ENCODE results near the gene ATXN7L3. TPM values are rescaled to one million over a fixed set of nuclear protein-coding genes. Genes with fewer than 3 reads are reported as not detected.
A peak's percentile ranks its signal among the peaks of the same experiment; 100 is the strongest.

ATXN7L3 gene
- total and polyA plus RNA-seq, 2 donors from 2014 or later, result 20.0 to 64.8 TPM

DNA sequence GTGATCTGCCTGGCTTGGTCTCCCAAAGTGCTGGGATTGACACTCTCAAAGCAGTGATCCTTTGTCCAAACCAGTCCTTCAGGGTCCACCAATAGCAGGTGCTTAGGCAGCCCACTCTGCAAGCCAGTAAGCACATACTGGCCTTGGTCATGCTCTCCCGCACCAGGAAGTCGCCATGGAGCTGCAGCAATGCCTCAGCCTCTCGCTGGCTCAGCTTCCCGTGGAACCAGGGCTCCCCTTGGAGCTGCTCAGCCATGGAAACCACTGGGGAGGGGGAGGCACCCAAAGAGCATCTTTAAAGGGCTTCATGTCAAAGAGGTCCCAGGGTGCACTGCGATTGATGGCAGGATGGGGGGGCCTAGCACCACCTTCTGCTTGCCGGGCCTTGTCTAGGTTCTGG lies 29.4 kb upstream of the ATXN7L3 start:
- no peaks in the 10 kb centered on the region for H3K4me1 ChIP-seq (ENCODE audit: control insufficient read depth in 2 of 3, insufficient read depth in 2 of 3, low read depth in 1 of 3, low read length in 3 of 3)
- no peak overlapping the region for H3K4me3 ChIP-seq (ENCODE audit: low read length in 3 of 3)
- intact Hi-C loops (cut with DNase I), result no loop called here
- peak in 3 of 5 donors; percentile 43 to 60 (median 43) for DNase-seq
- H3K9me3 ChIP-seq (ENCODE audit: control insufficient read depth in 2 of 3, insufficient read depth in 1 of 3, low read length in 3 of 3), result no peaks in the 10 kb centered on the region
- H3K27ac ChIP-seq (ENCODE audit: low read depth in 2 of 2, low read length in 2 of 2), result no peak overlapping the region
- no peak for FAIRE-seq
- no peaks in the 10 kb centered on the region for H3K27me3 ChIP-seq (ENCODE audit: control insufficient read depth, insufficient read depth, low read length)
- TF ChIP-seq, protein P1, sequence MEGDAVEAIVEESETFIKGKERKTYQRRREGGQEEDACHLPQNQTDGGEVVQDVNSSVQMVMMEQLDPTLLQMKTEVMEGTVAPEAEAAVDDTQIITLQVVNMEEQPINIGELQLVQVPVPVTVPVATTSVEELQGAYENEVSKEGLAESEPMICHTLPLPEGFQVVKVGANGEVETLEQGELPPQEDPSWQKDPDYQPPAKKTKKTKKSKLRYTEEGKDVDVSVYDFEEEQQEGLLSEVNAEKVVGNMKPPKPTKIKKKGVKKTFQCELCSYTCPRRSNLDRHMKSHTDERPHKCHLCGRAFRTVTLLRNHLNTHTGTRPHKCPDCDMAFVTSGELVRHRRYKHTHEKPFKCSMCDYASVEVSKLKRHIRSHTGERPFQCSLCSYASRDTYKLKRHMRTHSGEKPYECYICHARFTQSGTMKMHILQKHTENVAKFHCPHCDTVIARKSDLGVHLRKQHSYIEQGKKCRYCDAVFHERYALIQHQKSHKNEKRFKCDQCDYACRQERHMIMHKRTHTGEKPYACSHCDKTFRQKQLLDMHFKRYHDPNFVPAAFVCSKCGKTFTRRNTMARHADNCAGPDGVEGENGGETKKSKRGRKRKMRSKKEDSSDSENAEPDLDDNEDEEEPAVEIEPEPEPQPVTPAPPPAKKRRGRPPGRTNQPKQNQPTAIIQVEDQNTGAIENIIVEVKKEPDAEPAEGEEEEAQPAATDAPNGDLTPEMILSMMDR (IDR thresholded peaks at IDR 0.05; ENCODE audit: borderline replicate concordance, extremely low read depth, insufficient read depth), result no peak
- H3K9ac ChIP-seq (ENCODE audit: low read length in 3 of 3), result no peak overlapping the region
- H3K36me3 ChIP-seq (ENCODE audit: control insufficient read depth in 2 of 3, insufficient read depth in 3 of 3, low read length in 3 of 3), result no peaks in the 10 kb centered on the region

DNA sequence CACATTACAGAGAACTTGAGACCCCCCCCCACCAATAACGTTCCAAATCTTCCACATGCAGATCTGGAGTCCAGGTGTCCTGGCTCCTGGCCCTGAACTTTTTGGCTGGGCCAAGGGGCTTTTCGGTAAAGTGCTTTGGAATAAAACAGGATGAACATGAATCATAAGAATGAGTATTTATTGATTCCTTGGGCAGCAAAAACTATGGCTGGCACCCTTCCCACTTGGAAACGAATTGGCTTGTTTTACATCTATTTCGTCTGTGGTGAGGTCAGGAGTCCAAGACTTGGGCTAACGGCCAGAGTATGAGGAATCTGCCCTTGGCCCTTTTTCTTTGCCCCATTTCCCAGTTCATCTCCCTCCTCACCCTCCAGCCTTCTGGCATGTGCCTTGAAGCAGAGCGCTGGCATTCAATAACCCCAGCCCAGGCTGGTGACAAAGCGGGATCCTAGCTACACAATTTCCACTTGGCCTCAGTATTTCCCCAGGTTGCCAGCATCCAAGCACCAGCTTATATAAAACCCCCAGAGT lies 23.9 kb upstream of the ATXN7L3 start:
- peak in 1 of 5 donors; percentile 26 for DNase-seq
- Histone ChIP-seq H3K4me1 (ENCODE audit: control insufficient read depth in 2 of 3, insufficient read depth in 2 of 3, low read depth in 1 of 3, low read length in 3 of 3) (peaks cover 2 to 13% (median 12%) of the 10 kb centered on the region in 3 donors), H3K9ac (ENCODE audit: low read length in 3 of 3) (peak overlapping the region in 1 of 3 donors; percentile 91), H3K4me3 (ENCODE audit: low read length in 3 of 3) (no peak overlapping the region), H3K27me3 (ENCODE audit: control insufficient read depth, insufficient read depth, low read length) (no peaks in the 10 kb centered on the region), H3K9me3 (ENCODE audit: control insufficient read depth in 2 of 3, insufficient read depth in 1 of 3, low read length in 3 of 3) (no peaks in the 10 kb centered on the region), H3K27ac (ENCODE audit: low read depth in 2 of 2, low read length in 2 of 2) (peak overlapping the region in 1 of 2 donors; percentile 88), H3K36me3 (ENCODE audit: control insufficient read depth in 2 of 3, insufficient read depth in 3 of 3, low read length in 3 of 3) (no peaks in the 10 kb centered on the region)
- intact Hi-C loops (cut with DNase I), result no loop called here
- FAIRE-seq, result no peak
- TF ChIP-seq, protein P1 (IDR thresholded peaks at IDR 0.05; ENCODE audit: borderline replicate concordance, extremely low read depth, insufficient read depth), result no peak

DNA sequence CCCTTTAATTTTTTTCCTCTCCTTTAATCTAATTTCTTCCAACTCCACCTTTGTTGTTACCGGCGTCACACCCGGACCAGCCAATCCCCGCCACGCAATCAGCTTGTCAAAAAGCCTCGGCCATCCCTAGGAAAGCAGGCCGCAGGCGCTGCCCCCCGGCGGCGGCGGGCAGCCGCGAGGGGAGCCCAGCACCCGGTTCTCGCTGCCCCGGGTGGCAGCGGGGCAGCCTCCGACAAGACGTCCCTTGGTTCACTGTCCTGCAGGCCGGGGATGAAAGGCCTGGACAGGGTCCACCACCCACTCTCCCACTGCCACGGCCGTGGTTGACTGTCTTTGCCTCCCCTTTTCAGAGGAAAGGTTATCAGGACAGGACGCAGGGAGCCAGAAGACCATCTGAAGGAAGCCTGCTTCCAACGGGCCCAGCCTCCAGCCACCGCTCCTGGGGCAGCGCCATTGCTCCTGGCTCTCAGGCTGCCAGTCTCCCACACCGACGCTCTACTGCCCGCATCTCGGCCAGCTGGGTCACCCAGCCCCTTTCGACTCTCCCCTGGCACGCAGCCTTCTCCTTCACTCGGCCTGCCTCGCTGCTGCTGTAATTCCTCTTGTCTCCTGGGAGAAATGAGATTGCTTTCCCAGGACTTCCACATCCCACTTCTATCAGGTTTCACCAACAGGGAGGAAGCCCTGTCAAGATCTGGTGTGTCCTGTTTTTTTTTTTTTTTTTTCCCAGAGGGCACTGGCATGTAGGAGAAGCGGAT lies 22.6 kb upstream of the ATXN7L3 start:
- H3K27ac ChIP-seq (ENCODE audit: low read depth in 2 of 2, low read length in 2 of 2), result peak overlapping the region; percentile 88 to 95
- FAIRE-seq (no peak), DNase-seq (peak; percentile 79 to 93 (median 89))

More for the DNA sequence above, 22.6 kb upstream of the ATXN7L3 start:
- Histone ChIP-seq H3K9ac (ENCODE audit: low read length in 3 of 3) (peak overlapping the region; percentile 22 to 91 (median 71)), H3K27me3 (ENCODE audit: control insufficient read depth, insufficient read depth, low read length) (no peaks in the 10 kb centered on the region), H3K4me1 (ENCODE audit: control insufficient read depth in 2 of 3, insufficient read depth in 2 of 3, low read depth in 1 of 3, low read length in 3 of 3) (peaks cover 6 to 22% (median 21%) of the 10 kb centered on the region in 3 donors), H3K9me3 (ENCODE audit: control insufficient read depth in 2 of 3, insufficient read depth in 1 of 3, low read length in 3 of 3) (no peaks in the 10 kb centered on the region), H3K36me3 (ENCODE audit: control insufficient read depth in 2 of 3, insufficient read depth in 3 of 3, low read length in 3 of 3) (no peaks in the 10 kb centered on the region), H3K4me3 (ENCODE audit: low read length in 3 of 3) (peak overlapping the region; percentile 53 to 83 (median 72))
- TF ChIP-seq, protein P1 (IDR thresholded peaks at IDR 0.05; ENCODE audit: borderline replicate concordance, extremely low read depth, insufficient read depth), result peak; percentile 12
- intact Hi-C loops (cut with DNase I), result no loop called here
